ENCODE measurements around the gene PKNOX2.

The PKNOX2 gene

DNA sequence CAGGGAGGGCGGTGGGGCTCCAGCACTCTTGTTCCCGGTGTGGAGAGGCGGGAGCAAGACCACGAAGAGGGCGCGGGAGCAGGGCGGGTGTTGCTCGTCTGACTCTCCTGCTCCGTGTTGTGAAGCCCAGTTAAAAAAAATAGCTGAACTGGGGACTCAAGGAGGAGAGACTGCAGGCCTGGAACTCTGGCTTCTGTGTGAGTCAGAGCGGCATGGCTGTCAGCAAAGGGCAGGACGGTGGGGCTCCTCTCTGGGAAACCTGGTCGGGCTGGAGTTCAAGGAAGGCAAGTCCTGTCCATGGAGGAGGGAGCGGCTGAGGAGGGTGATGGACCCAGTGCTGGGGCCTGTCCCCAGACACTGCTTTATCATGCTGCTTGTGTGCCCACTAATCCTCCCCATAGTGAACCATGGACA lies 179.2 kb downstream of the PKNOX2 start:
- DNase-seq = no peak

DNA sequence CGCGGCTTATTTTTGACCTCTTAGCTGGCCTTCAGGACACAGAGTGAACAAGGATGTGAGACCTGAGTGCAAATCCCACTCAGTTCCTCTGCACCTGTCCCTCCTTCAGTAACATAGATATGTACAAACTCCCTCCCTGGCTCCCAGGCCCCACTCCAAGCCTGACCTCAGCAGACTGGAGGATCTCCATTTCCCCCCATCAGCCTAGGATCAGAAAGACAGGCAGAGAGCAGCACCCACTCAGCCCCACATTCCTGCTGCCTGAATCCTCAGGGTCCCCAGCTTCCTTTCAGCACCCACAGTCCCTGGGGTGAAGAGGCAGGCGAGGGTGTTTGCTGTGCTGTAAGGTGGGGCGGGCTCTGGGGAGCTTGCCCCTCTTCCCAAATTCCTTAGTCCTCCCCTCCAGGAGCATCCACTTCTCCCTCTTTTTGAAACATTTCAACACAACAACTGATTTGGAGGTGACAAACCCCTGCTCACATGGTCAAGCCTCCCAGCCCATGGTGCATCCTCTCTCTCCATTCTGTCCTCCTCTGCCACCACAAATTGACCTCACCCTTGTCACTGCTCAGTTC lies 180.4 kb downstream of the PKNOX2 start:
- DNase-seq = no peak

DNA sequence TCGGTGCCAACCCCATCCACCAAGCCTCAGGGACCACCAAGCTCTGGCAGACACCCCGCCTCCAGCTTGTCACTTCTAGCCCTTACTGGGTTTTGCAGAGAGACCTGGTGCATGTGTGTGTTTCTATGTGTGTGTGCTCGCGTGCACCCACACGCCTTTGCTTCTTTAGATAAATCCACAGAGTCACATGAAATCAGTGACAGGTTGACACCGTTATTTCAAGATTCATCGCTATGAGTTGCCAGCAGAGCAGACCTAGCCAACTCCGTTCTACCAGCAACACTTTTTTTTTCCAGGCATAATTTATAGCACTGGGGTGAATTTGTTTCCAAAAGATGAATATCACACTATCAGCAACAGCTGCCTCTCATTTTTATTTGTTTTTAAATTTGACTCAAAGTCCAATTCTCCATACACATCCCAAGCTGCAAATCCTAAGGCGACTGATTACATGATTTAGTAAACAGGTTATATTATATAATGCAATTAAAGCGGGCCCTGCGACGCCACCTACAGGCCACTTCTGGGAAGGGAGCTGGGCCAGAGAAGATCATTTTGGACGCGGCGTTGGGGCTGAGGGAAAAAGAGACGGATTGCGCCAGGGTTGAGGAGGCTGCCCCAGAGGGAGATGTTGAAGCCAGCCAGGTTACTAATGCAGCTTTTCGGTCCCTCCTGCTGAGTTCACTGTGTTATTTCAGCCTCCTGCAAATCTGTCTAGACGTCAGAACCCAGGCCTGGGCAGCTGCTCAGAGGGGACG lies 181.0 kb downstream of the PKNOX2 start:
- peak in 1 of 2 donors; percentile 21 for DNase-seq

DNA sequence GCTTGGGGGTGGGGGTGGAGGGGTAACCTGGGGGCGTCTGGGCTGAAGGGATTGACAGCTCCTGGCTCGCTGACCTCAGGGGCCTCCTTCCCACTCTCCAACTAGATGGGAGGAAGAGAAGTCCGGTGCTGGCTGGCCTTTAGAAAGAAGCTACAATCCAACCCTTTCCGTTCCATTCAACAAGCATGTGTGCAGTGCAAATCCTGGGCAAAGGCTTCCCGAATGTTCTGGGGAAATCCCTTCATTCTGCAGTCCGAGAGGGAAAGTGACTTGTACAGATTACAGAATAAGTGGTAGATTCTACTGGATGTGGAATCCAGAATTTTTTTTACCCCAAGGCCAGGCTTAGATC lies 181.6 kb downstream of the PKNOX2 start:
- DNase-seq = no peak

DNA sequence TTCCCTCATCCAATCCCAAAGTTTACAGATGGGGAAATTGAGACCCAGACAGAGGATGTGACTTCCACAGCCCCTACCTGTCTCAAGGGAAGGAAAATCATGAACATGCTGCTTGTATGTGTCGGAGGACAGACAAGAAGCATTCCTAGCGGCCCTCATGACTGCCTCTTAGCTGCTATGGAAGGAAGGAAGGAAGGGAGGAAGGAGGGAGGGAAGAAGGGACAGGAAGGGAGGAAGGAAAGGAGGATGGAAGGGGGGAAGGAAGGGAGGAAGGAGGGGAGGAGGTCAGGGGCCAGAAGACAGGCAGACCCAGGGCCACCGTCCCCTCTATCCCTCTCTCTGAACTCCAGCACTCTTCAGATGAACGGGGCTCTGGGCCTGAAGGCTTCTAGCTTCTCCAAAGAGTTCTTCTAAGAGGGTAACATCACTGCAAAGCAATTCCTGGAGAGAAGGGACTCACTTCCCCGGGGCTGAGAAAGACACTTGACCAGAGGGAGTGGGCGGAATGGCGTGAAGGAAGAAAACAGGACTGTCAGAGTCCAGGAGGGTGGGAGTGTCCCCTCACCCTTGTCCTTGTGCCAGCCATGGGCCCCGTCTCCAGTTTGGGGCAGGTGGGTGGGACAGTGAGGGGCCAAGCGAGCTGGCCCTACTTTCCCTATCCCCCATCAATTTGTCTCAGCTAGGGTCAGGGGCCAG lies 182.2 kb downstream of the PKNOX2 start:
- no peak for DNase-seq

DNA sequence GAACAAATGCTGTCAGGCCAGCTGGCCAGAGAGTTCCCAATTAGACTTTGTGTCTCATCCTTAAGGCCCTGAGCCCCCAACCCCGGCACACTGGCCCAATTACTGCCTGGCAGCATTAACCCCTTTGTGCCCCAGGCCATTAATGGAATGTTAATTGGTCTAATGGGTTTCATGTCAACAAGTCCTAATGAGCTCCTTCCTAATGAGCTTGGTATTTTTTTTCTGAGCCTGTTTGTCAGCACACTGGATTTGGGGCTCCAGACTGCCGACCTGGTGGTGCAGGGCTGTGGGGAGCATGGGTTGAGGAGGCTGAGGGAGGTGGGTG lies 182.7 kb downstream of the PKNOX2 start:
- no peak for DNase-seq

DNA sequence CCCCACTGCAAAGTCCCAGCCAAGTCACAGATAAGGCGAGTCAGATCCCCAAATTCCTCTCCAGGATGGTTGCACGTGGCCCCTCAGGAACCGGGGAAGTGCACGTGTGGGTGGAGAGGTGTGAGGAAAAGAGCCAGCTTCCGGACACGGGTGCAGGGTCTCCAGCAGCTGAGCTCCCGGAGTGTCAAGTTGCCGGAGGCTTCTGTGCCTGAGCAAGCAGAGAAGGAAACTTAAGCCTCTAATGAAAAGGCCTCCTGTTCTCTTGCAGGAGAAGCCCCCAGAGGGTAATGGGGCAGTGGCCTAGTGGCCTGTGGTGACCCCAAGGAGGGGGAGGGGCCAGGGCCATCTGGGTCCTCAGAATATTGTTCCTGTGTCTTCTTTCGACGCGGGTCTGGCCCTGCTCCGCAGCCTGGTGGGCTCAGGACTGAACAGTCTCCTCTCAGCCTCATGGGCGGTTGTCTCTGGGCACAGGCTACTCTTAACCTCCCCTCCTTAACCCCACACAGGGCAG lies 183.6 kb downstream of the PKNOX2 start:
- no peak for DNase-seq

DNA sequence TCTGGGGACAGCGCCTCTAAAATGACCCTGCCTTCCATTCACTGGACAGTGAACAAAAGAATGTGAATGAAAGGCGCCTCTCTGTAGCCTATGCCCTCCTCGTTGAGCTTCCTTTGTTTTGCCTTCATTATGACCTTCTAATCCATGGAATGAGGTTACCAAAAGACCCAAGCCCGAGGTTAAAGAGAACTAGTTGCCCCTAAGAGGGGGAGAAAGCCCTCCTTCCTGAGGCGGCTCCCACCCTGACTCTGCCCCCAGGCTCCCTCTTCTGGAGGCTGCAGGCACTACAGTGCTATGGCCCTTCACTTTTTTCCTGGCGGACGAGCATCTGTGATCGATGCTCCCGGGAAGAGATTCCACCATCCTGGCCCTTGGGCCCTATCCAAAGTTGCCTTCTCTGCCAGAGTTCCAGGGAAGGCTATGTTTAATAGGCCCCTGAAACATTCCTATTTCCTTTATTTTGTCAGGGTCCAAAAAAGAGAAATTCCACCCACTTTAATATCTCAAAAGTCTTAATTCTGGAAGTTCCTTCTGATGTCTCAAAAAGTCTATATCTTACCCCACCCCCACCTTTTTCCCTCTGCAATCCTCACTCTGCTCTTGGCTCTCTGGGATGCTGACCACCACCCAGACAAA lies 184.2 kb downstream of the PKNOX2 start:
- DNase-seq = peak; percentile 12 to 24

DNA sequence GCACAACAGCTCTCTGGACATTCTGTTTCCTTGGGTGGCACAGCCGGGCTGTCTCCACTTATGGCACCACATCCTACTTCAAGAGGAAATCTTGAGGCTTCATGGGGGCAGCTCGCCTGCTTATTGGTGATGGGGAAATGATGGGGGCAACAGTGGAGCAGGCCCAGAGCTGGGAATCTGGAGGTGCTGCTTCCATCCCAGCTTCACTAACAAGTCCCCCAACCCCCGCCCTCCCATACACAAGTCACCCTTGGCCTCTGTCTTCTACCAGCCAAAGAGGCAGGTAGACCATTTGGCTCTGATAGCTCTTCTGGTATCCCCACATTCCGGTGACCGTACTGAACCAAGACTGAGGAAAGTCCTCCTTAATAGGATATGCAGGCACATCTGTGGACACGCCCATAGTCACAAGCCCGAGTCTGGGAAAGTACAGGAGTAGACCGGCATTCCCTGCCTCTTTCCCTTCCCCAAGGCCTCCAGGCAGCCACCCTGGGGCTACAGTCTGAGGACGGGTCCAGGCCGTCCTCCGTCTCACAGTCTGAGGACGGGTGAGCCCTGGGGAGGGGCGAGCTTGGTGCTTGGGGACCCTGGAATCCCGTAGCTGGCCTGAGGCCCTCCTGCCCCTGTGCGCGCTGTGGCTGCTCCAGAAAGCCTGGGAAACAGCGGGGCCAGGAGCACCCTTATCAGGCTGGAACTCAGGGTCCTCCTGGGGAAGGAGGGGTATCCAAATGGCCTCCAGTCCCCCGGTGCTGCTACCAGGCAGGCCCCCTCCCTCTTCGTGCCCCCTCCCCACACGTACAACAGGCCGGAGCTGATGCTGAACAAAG lies 185.9 kb downstream of the PKNOX2 start:
- no peak for DNase-seq

DNA sequence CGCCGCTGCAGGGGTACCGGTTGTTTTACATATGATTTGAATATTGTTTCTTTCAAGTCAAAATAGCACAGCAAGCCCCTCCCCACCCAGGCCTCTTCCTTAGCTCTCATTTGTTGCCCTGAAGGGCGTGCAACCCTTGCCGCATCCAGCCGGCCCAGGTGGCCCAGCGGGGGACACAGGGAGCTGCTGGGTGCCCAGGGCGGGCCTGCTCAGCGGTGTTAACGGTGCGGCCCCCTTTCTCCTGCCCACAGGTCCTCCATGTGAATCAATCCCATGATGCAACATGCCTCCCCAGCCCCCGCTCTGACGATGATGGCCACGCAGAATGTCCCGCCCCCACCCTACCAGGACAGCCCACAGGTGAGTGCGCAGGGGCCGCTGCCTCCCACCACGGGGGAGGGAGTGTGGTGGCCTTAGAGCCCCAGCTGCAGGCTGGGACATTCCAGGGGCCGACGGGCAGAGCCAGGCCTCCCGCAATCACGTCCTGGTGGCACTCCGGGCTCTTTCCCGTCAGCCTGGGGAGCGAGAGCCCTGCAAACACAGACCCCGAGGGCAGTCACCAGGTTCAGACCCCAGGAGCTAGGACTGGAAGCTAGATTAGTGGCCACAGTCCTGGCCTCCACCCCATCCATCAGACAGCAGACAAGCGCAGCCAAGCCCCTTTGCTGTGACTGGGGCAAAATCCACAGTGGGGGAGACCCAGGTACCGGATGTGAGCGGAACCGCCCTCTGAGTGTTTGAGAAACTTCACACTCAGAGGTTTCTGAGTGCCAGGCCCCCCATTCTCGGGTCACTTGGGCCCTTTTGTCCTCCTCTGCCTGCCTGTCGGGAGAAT lies 186.7 kb downstream of the PKNOX2 start:
- no peak for DNase-seq

DNA sequence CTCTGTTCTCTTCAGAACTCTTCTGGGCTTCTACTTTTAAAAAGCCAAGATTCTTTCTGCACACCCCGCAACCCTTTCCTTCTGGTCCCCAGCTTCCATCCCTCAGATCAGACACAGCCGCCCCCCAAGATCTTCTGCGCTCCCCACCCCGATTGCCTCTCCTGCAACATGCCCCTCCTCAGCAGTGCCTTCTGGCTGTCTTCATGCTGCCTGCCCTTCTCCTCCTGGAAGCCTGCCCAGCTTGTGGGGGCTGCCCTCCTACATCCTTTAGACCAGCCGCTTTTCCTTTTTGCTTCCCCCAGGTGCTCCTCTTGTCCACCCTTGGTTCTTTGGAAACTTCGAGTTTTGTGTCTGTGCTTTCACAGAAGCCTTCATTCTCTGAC lies 187.3 kb downstream of the PKNOX2 start:
- no peak for DNase-seq

DNA sequence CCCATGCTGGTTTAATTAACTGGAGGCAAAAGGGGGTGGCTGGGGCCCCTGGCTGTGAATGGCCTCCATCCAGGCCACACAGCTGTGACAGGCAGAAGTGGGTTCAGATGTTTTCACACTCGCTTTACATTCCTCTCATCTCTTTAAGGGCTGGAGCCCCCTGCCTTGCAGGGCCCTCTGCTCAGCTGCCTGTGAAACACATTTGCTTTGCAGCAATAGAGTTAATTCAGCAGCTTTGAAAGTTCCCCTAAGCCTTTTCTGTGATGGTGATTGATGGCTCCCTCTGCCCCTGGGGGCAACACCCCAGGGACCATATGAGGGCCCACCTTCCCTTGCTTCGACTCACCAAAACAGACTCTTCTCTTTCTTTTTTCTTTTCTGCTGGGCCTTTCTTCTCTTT lies 192.2 kb downstream of the PKNOX2 start:
- no peak for DNase-seq

DNA sequence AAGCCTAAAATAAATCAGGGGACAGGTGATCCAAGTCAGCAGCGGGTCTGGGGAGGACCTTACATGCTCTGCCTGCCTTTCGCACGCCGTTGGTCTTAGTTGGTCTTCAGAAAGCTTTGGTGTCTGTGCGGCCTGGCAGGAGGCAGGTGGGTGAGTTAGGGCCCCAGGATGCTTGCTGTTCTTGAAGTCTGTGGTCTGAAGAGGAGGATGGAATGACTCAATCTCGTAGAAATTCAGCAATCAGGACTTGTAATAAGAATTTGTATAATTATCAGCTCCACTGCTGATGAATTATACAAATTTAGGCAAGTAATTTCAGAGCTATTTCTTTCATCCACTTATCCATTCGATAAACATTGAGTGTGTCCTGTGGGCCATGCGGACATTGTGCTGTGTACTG lies 193.0 kb downstream of the PKNOX2 start:
- no peak for DNase-seq

DNA sequence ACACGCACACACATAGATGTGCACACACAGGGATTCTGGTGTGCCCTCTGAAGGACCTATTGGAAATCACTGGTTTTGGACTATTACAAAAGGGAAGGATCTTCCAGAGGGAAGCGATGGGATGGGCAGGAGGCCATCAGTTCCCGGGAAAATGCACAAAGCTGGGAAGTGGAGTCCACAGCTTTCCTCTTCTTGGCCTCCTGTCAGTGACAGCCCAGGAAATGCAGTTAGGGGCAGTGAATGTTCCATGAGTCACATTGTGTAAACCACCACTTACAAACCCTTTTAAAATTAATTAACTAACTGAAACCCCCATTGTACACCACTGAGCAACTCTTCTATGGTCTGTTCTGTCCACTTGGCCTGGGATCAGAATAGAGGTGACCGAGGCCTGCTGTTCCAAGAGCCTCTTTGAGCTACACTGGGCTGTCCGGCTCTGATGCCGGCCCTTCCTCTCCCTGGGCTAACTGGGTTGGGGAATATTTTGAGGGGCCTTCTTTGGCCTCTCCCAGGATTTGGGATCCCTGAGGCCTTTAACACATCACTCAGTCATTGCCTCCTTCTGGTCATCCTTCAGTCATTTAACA lies 193.8 kb downstream of the PKNOX2 start:
- no peak for DNase-seq

DNA sequence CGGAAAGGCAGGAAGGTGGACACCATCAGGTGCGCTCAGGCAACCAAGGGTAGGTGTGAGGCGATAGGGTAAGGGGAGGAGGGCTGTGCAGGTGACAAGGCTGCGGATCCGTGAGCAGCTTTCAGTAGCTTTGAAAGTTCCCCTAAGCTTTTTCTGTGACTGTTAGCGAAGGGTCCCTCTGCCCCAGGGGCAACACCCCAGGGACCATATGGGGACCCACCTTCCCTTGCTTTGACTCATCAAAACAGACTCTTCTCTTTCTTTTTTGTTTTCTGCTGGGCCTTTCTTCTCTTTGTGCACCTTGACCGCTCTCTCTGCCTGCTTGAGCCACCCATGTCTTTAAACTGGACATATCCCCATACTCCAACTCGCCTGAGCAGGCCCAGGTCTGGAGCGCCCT lies 194.6 kb downstream of the PKNOX2 start:
- DNase-seq = no peak

DNA sequence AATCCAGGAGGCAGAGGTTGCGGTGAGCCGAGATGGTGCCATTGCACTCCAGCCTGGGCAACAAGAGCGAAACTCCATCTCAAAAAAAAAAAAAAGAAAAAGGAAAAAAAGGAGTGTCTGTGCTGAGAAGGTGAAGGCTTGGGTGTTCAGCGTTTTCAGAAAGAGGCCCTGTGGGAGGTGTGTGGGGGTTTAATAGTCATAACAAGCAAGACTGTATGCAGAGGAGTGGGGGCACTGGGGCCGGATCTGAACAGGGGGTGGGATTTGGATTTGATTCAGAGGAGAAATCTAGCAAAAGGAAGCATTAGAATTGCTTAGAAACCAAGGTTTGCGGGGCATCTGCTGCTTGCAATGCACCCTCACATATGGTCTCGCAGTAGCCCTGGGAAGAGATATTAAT lies 195.5 kb downstream of the PKNOX2 start:
- no peak for DNase-seq

DNA sequence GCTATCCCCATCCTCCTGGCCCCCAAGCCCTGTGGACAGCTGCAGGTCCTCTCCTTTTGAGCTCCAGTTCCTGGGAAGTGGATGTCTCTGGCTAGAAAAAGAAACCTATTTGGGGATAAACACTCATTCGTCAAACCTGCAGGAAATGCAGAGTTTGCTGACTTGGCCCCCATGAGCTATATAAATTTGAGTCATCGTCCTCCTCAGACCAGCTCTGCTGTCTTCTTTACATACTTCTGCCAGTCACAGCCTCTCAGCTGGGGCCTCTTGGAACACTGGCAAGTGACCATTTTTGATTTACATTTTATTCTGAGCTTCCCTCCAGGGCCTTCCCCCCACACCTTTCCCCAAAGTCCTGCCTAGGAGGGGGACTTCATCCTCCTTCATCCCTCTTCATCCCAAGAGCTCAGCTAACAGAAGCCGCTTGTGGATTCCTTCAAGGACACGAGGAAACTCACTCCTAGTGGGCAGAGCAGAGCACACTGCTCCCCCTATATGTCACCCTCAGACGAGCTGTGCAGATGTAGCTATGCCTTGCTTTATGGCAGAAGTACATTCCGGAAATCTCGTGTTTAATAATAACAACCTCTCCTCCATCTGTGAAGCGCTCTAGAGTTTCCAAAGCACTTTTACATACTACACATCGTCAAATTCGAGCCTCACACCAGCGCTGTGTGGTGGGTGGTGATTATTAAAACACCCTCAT lies 199.7 kb downstream of the PKNOX2 start:
- no peak for DNase-seq

DNA sequence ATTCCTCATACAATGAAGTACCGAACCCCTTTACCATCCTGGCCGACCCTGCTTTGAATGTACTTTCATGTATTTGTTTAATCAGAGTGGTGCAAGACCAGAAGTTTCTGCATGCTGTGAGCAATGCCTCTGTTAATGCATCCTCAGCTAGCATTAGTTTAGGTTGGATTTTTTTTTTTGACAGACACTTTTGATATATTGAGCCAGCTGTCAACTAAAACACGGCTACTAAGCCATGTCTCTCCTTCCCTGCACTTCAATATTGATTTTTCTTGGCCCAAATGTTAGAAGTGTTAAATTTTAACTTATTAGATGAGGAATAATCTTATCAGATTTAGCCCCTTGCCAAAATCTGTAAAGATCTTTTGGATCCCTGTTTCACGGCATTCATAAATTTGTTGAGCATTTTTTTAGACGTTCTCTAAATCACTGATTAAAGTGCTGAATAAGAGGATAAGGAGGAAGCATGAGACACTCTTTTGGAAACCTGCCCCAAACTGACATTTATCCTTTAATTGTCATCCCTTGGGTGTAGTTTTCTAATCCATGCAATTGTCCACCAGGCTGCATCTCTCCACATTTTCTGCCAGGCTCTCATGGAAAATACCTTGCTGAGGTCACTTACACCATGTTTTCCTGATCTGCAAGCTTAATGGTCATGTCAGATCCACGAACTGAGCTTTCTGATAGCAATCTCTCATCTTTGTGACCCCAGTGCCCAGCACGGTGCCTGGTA lies 200.8 kb downstream of the PKNOX2 start:
- no peak for DNase-seq

DNA sequence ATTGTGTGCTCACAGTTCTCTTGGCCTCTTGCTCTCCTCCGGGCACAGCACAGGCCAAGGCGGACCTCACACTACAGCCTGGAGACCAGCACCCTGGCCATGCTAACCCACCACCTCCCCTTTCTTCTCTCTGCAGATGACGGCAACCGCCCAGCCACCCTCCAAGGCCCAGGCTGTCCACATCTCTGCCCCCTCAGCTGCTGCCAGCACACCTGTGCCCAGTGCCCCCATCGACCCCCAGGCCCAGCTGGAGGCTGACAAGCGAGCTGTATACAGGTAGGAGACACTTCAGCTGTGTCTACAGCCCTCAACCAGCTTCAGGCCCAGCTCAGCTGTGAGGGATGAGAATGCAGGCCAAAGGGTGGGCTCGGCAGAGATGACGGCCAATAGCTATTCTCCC lies 203.2 kb downstream of the PKNOX2 start:
- DNase-seq = no peak

DNA sequence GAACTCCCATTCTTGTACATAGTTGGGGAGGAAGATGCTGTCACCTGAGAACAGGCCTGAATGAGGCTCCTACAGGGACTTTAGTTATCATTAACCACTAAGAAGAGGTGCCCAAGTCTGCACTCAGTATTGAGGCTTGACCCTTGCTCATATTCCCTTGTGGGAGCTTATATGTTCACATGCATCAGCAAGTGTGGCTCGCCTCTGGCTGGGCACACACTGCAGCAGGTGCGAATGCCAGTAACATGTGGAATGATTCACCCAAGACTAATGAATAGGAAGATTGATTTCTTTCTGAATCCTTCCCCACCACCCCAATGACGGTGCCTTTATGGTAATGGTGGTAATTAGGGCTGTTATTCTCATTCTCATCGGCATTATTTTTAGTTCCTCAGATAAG lies 204.2 kb downstream of the PKNOX2 start:
- DNase-seq = no peak
